ENCODE data around the gene XXYLT1.

DNA sequence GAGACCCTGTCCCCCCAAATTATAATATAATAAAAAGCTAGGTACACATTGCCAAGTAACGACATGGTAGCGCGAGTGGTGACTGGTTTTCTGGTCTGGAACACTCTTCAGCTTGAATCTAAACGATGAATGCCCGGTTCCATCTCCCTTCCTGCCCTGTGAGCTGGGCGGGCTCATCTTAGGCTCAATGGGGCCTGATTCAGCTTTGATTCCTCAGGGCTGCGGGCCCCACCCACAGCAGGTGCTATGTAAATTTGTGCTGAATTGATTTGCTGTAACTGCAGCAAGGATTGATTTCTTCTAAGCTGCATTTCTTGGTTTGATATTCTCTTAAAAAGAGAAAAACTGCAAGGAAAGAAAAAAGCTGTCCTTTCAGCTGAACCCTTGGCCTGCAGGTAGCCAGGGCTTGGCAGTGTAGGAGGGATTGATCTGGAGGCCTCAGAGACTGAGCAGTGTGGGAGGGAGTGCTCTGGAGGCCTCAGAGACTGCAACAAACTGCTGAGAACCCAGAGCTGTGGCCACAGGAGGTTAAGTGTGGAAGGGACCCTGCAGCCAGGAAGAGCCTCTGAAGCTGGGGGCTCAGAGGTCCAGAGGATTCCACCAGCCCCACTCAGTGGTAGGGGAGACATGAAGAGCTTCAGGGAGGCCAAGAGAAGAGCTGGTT, 231.6 kb downstream of the XXYLT1 start:
- TF ChIP-seq, protein P1, sequence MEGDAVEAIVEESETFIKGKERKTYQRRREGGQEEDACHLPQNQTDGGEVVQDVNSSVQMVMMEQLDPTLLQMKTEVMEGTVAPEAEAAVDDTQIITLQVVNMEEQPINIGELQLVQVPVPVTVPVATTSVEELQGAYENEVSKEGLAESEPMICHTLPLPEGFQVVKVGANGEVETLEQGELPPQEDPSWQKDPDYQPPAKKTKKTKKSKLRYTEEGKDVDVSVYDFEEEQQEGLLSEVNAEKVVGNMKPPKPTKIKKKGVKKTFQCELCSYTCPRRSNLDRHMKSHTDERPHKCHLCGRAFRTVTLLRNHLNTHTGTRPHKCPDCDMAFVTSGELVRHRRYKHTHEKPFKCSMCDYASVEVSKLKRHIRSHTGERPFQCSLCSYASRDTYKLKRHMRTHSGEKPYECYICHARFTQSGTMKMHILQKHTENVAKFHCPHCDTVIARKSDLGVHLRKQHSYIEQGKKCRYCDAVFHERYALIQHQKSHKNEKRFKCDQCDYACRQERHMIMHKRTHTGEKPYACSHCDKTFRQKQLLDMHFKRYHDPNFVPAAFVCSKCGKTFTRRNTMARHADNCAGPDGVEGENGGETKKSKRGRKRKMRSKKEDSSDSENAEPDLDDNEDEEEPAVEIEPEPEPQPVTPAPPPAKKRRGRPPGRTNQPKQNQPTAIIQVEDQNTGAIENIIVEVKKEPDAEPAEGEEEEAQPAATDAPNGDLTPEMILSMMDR (IDR thresholded peaks at IDR 0.05): no peak
- TF ChIP-seq POLR2AphosphoS5 (IDR thresholded peaks at IDR 0.05; ENCODE audit: insufficient read depth in 1 of 2, low read depth in 1 of 2) (no peak), POLR2A (IDR thresholded peaks at IDR 0.05) (no peak)

All from vagina (tissue), 2 donors.